OCI-LY7 (cell line): ENCODE data around the gene TLX2.

ENCODE experiments used
- CTCF ChIP-seq: fragments of 200-600 bp; sonication (generic); conservative IDR thresholded peaks from 2 replicates; pipeline ENCODE4 v1.5.1; 2014; ENCODE audit warnings: mild to moderate bottlenecking, antibody characterized with exemption, low read length, moderate library complexity, mixed read lengths
- EZH2phosphoT487 ChIP-seq: fragments of 200-600 bp; sonication (generic); IDR thresholded peaks from 2 replicates; pipeline ENCODE4 v1.6.1; 2018; ENCODE audit warnings: low read depth, borderline replicate concordance, mild to moderate bottlenecking, mixed run types, antibody characterized with exemption, low read length, moderate library complexity, mixed read lengths

GRCh38 chr2:74555610-74556103 is 41.4 kb downstream of the TLX2 start:
- no peak for TF ChIP-seq CTCF
- no peak for TF ChIP-seq EZH2phosphoT487
